ENCODE data around the gene ACTN1.
"Not testable (repeated sequence)": the region's sequence is repeated elsewhere in the genome, so short reads cannot be mapped to it uniquely, and the experiment has no call there.

The ACTN1 gene

DNA sequence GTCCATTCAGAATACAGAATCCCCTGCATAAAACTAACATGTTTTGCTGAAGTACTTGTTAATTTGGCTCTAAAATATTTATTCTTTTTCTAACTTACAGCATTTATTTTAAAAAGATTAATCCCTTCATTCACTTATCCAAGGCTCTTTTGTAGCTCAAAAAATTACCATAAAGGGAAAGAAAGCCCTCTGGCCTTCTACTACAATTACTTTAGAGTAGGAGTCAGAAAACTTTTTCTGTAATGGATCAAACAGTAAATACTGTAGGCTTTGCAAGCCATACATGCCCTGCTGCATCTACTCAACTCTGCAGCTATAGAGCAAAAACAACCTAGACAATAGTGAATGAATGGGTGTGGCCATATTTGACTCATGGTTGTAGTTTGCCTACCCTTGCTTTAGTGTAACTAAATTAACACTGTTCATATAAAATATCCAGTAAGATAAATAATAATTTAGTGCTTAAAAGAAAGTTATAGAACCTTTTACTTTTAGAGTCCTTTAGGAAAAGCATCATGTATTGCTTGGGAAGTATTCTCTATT is 112.0 kb downstream of the ACTN1 start:
- no peaks in the 10 kb centered on the region for H3K27me3 Mint-ChIP-seq
- peaks cover 2% of the 10 kb centered on the region for H3K9me3 Mint-ChIP-seq
- no peak overlapping the region for H3K27ac Mint-ChIP-seq
- DNase-seq: no peak
- H3K4me1 Mint-ChIP-seq (ENCODE audit: low read depth): no peaks in the 10 kb centered on the region
- peaks cover 17% of the 10 kb centered on the region for H3K36me3 Mint-ChIP-seq (ENCODE audit: low read depth)
- H3K4me3 Mint-ChIP-seq: no peak overlapping the region

DNA sequence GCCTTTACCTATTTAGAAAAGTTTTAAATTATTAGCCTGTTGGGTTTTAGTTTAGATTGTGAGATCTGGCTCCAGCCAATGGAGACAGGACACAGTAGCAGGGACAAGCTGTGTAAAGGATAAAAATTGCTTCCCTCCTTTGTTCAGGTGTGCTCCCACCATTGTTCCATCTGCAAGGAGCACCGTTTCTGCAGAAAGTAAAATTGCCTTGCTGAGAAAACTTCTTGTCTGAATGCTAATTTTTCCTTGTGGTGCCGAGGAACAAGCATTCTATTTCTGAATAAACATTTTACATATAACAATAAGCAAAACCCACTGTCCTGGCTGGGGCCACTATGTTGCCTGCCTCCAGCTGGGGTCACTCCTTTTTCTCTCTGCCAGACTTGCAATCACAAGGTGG is 113.6 kb downstream of the ACTN1 start:
- Mint-ChIP-seq H3K4me3 (no peak overlapping the region), H3K9me3 (peaks cover 2% of the 10 kb centered on the region), H3K27ac (no peak overlapping the region), H3K27me3 (no peaks in the 10 kb centered on the region), H3K36me3 (ENCODE audit: low read depth) (peaks cover 3% of the 10 kb centered on the region), H3K4me1 (ENCODE audit: low read depth) (no peaks in the 10 kb centered on the region)
- no peak for DNase-seq

DNA sequence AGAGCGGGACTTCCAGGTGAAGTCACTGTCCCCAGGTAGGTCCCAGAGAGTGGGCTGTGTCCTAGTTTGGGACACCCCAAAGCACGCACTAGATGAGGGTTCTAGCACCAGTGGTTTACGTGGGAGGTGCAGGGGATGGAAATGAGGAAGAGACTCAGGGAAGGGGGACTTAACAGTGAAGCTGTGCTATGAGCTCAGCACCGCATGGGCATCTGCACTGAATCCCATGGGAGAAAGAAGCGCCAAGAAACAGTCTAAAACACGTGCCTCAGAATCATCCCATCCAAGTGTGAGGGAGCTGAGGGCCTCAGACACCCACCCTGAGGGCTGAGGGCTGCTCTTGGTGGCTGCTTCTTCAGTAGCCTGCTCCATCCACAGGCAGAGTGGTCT is 114.7 kb downstream of the ACTN1 start:
- H3K27me3 Mint-ChIP-seq: no peaks in the 10 kb centered on the region

DNA sequence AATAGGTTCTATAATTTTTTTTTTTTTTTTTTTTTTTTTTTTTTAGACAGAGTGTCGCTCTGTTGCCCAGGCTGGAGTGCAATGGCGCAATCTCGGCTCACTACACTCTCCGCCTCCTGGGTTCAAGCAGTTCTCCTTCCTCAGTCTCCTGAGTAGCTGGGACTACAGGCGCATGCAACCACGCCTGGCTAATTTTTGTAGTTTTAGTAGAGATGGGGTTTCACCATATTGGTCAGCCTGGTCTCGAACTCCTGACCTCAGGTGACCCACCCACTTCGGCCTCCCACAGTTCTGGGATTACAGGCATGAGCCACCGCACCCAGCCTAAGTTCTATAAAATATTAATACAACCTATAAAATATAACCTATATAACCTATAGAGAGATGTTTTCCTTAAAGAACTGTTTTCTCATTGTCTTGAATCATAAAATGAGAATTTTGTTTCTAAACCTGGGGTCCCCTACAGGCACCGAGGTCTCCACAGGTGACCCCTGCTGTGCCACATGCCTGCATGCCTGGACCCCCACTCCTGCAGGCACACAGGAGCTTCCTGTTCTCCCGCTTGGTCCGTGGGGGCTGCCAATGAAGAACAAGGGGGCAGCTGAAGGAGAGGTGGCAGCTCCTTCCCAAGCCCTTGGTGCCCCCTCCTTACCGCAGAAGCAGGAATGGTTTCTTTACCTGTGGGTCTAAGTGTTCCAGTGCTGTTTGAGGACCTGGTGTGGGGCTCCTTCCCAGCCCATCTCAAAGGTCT is 115.3 kb downstream of the ACTN1 start:
- Mint-ChIP-seq H3K4me1 (ENCODE audit: low read depth) (no peaks in the 10 kb centered on the region), H3K36me3 (ENCODE audit: low read depth) (peaks cover 3% of the 10 kb centered on the region), H3K9me3 (peaks cover 2% of the 10 kb centered on the region), H3K27me3 (no peaks in the 10 kb centered on the region), H3K4me3 (no peak overlapping the region), H3K27ac (no peak overlapping the region)
- DNase-seq: no peak

More for the DNA sequence above, 114.7 kb downstream of the ACTN1 start:
- H3K4me1 Mint-ChIP-seq (ENCODE audit: low read depth): no peaks in the 10 kb centered on the region
- peaks cover 2% of the 10 kb centered on the region for H3K9me3 Mint-ChIP-seq
- no peak overlapping the region for H3K4me3 Mint-ChIP-seq
- DNase-seq: no peak
- no peak overlapping the region for H3K27ac Mint-ChIP-seq
- peaks cover 3% of the 10 kb centered on the region for H3K36me3 Mint-ChIP-seq (ENCODE audit: low read depth)

DNA sequence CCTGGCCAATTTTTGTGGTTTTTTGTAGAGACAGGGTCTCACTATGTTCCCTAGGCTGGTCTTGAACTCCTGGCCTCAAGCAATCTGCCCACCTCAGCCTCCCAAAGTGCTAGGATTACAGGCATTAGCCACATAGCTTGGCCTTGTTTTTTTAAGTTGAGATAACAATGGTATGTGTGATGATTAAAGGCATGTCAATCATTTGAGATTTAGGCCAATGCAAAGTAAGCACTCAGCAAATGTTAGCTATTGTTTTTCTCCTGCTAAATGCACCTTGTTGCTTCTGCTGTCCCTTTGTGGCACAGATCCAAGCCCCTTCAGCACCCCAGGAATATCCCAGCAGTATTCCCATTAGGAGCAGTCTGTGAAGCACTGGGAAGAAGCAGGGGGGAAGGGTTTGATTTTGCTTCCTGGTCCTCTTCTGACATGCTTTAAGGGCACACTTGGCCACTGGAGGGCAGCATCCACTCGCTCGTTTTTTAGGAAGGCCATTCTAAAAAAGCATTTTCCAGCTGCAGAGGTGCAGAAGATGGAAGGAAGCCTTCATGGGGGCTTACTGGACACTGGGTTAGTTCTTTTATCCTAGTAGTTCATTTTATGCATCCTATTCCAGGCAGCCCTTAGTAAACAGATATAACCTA is 116.0 kb downstream of the ACTN1 start:
- peaks cover 3% of the 10 kb centered on the region for H3K36me3 Mint-ChIP-seq (ENCODE audit: low read depth)
- no peaks in the 10 kb centered on the region for H3K4me1 Mint-ChIP-seq (ENCODE audit: low read depth)
- H3K27ac Mint-ChIP-seq: no peak overlapping the region
- H3K4me3 Mint-ChIP-seq: no peak overlapping the region
- DNase-seq: peak; percentile 76
- H3K9me3 Mint-ChIP-seq: peaks cover 2% of the 10 kb centered on the region
- no peaks in the 10 kb centered on the region for H3K27me3 Mint-ChIP-seq

DNA sequence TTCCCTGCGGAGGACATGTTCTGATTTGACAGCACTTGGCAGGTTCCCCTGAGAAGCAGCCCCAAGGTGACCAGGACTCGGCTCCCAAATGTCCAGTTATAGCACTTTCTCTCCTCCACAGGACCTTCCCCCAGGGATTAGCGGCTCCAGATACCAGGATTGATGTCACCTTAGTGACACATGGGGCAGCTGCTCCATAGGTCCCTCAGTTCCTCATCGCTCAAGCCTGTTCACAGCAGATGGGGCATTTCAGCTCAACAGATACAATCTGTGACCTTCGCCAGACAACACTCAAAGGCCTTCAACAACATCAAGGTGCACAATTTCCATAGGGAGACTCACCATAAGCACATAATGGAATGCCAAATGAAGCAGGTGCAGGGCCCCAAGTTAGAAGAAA is 118.3 kb downstream of the ACTN1 start:
- Mint-ChIP-seq H3K9me3 (peaks cover 2% of the 10 kb centered on the region), H3K27ac (no peak overlapping the region), H3K36me3 (ENCODE audit: low read depth) (peaks cover 2% of the 10 kb centered on the region), H3K27me3 (no peaks in the 10 kb centered on the region), H3K4me1 (ENCODE audit: low read depth) (no peaks in the 10 kb centered on the region), H3K4me3 (no peak overlapping the region)
- no peak for DNase-seq

DNA sequence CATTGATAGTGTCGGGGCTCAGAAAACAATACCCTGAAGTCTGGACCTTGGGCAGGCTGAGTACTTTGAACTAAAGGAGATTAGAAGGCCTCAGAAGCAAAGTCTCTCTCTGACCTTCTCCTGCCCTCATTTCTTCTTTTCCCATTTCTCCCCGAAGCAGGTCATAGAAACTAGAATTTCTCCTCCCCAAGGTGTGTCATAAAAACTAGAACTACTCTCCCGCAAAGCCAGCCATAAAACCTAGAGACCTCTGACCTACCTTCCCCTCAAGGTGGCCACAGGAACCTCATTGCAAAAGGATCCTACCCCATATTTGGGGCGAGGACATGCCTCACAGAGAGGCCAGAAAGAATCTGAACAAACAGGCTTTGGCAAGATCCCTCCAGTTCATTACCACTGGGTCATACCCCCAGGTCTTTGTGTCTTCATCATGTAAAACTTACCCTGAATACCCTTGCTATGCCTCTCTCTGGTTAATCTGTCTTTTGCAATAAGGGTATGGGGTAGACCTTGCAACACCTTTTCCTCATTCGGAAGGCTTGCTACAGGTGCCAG is 121.5 kb downstream of the ACTN1 start:
- H3K27ac Mint-ChIP-seq: no peak overlapping the region
- H3K4me1 Mint-ChIP-seq (ENCODE audit: low read depth): no peaks in the 10 kb centered on the region
- H3K9me3 Mint-ChIP-seq: no peaks in the 10 kb centered on the region
- no peaks in the 10 kb centered on the region for H3K27me3 Mint-ChIP-seq
- H3K4me3 Mint-ChIP-seq: no peak overlapping the region
- no peak for DNase-seq
- no peaks in the 10 kb centered on the region for H3K36me3 Mint-ChIP-seq (ENCODE audit: low read depth)

DNA sequence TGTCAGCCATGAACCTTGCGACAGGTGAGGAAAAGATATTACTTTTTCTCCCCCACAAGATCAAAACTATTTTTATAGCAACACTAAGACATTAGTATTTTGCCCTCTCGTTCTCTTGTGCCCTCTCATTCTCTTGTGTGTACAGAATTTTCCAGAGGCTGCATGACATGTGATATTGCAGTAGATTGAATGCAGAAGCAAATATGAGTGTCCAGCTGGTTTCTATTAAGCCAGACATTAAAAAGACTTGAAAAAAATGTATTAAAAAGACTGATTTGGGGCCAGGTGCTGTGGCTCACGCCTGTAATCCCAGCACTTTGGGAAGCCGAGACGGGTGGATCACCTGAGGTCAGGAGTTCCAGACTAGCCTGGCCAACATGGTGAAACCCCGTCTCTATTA is 122.5 kb downstream of the ACTN1 start:
- H3K4me1 Mint-ChIP-seq (ENCODE audit: low read depth): no peaks in the 10 kb centered on the region

DNA sequence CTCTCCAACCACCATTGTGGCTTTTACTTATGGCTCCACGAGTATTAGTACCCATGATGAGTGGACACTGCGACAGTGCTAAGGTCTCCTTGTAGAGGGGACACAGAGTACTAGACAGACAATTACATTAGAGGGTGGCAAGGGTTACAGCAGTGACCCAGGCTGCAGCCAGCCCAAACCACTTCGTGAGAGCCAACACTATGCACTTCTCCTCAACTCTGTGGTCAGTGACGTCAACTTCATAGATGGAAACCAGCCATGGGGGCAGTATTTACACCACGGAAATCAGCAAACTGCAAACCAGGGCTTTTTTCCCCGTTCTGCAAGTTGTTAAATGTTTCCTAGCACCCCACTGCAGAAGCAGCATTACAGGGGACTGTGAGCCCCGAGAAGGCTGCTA is 124.7 kb downstream of the ACTN1 start:
- peaks cover 3% of the 10 kb centered on the region for H3K9me3 Mint-ChIP-seq
- H3K27me3 Mint-ChIP-seq: no peaks in the 10 kb centered on the region
- H3K36me3 Mint-ChIP-seq (ENCODE audit: low read depth): no peaks in the 10 kb centered on the region
- H3K4me3 Mint-ChIP-seq: no peak overlapping the region
- no peak overlapping the region for H3K27ac Mint-ChIP-seq
- DNase-seq: no peak
- H3K4me1 Mint-ChIP-seq (ENCODE audit: low read depth): no peaks in the 10 kb centered on the region

More for the DNA sequence above, 122.5 kb downstream of the ACTN1 start:
- DNase-seq: no peak
- Mint-ChIP-seq H3K4me3 (no peak overlapping the region), H3K36me3 (ENCODE audit: low read depth) (no peaks in the 10 kb centered on the region), H3K27me3 (no peaks in the 10 kb centered on the region), H3K27ac (no peak overlapping the region), H3K9me3 (peaks cover 3% of the 10 kb centered on the region)

DNA sequence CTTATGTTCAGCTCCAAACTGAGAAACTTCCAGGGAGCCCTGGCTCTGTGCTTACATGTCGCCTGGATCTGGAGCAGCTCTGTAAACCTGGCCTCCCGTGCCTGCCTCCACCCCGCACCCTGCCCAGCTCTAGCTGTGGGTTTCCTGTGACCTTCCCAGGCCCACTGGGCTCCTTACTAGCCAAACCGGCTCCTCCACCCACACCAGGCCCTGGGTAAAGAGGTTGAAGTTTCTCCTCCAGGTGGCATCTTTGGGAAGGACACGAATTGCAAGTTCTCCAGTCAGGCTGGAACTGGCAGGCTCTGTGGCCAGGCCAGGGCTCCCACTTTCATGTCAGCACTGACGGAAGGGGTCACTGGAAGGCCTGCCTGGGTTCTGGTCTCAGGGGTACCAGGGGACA is 125.4 kb downstream of the ACTN1 start:
- Mint-ChIP-seq H3K36me3 (ENCODE audit: low read depth) (no peaks in the 10 kb centered on the region), H3K4me1 (ENCODE audit: low read depth) (no peaks in the 10 kb centered on the region), H3K4me3 (no peak overlapping the region), H3K9me3 (peaks cover 3% of the 10 kb centered on the region), H3K27me3 (no peaks in the 10 kb centered on the region), H3K27ac (no peak overlapping the region)
- DNase-seq: no peak

DNA sequence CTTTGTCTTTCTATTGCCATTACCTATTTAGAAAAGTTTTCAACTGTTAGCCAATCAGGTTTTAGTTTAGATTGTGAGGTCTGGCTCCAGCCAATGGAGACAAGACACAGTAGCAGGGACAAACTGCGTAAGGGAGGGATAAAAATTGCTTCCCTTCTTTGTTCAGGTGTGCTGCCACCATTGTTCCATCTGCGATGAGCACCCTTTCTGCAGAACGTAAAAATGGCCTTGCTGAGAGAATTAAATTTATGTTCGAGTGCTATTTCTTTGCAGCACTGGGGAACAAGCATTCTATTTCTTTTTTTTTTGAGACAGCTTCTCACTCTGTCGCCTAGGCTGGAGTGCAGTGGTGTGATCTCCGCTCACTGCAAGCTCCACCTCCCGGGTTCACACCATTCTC is 126.6 kb downstream of the ACTN1 start:
- DNase-seq; H3K4me3 Mint-ChIP-seq; H3K4me1 Mint-ChIP-seq (ENCODE audit: low read depth); H3K36me3 Mint-ChIP-seq (ENCODE audit: low read depth); H3K9me3 Mint-ChIP-seq; H3K27me3 Mint-ChIP-seq; H3K27ac Mint-ChIP-seq: not testable (repeated sequence)

DNA sequence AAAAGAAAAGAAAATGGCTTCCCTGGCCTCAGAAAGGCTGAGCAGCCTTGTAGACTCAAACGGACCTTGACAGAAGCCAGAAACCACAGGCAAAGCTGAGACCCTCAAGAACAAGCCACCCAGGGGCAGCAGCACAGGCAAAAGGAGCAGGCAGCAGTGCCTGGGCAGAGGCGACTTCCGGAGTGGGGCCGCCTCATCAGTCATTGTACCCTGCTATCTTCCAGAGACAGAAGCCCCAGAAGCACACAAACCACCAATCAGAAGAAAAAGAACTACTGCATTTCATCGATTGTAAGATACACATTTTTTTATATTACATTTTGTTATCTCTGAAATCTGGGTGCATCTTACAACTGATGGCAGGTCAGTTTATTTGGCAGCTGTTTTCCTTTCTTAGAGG is 128.0 kb downstream of the ACTN1 start:
- H3K9me3 Mint-ChIP-seq: peaks cover 3% of the 10 kb centered on the region
- no peaks in the 10 kb centered on the region for H3K4me1 Mint-ChIP-seq (ENCODE audit: low read depth)
- no peak overlapping the region for H3K27ac Mint-ChIP-seq
- no peaks in the 10 kb centered on the region for H3K27me3 Mint-ChIP-seq
- H3K36me3 Mint-ChIP-seq (ENCODE audit: low read depth): no peaks in the 10 kb centered on the region
- no peak for DNase-seq
- no peak overlapping the region for H3K4me3 Mint-ChIP-seq

DNA sequence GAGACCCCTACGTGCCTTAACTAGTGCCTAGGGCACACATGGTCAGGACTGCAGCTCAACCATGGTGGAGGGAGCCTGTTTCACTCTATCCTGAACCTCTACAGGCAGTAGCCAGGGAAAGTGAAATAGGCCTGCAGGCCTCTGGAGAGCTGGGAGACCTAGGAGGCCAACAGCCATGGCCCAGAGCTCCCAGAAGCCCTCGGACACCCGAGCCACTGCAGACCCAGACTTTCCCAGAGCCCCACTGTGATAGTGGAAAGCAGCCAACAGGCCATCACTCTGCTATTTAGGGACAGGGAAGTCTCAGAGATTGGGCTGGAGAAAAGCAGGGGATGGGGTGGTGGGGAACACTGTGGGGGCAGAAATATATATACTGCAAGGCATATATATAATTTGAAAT is 129.7 kb downstream of the ACTN1 start:
- H3K9me3 Mint-ChIP-seq: peaks cover 3% of the 10 kb centered on the region
- H3K27me3 Mint-ChIP-seq: no peaks in the 10 kb centered on the region
- H3K4me3 Mint-ChIP-seq: no peak overlapping the region
- no peaks in the 10 kb centered on the region for H3K4me1 Mint-ChIP-seq (ENCODE audit: low read depth)
- no peak overlapping the region for H3K27ac Mint-ChIP-seq
- DNase-seq: no peak
- no peaks in the 10 kb centered on the region for H3K36me3 Mint-ChIP-seq (ENCODE audit: low read depth)

DNA sequence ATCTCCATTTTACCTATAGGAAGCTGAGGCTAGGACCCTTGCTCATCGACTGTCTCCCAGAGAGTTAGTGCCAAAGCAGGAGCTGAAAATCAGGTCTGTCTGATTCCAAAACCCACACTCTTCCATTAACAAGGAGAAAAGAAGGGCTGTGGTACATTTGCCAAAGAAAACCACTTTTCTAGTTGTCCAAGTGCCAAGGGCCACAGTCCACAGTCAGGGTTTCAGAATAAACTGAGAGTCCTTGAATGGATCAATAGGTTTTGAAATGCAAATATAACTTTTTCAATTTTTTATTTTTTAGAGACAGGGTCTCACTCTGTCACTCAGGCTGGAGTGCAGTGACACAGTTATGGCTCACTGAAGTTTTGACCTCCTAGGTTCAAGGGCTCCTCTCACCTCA is 130.8 kb downstream of the ACTN1 start:
- H3K27ac Mint-ChIP-seq: no peak overlapping the region
- H3K9me3 Mint-ChIP-seq: peaks cover 3% of the 10 kb centered on the region
- H3K27me3 Mint-ChIP-seq: no peaks in the 10 kb centered on the region
- DNase-seq: no peak
- H3K36me3 Mint-ChIP-seq (ENCODE audit: low read depth): no peaks in the 10 kb centered on the region
- no peak overlapping the region for H3K4me3 Mint-ChIP-seq
- H3K4me1 Mint-ChIP-seq (ENCODE audit: low read depth): peaks cover 10% of the 10 kb centered on the region

DNA sequence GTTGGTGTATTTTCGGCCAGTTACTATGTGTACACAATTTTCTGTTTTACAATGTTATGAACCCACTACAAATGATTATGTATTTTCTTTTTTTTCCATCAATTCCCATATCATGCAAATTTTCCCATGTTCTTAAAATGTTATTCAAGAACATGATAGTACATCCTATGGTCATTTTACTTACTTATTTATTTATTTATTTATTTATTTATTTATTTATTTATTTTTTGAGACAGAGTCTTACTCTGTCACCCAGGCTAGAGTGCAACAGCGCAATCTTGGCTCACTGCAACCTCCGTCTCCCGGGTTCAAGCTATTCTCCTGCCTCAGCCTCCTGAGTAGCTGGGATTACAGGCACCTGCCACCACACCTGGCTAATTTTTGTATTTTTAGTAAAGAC is 131.5 kb downstream of the ACTN1 start:
- not testable (repeated sequence) for H3K36me3 Mint-ChIP-seq (ENCODE audit: low read depth); H3K9me3 Mint-ChIP-seq
- peaks cover 13% of the 10 kb centered on the region for H3K4me1 Mint-ChIP-seq (ENCODE audit: low read depth)

More for the DNA sequence above, 131.5 kb downstream of the ACTN1 start:
- not testable (repeated sequence) for H3K27me3 Mint-ChIP-seq, H3K27ac Mint-ChIP-seq, H3K4me3 Mint-ChIP-seq, DNase-seq
